Measurements from ENCODE around the gene PTPRK.

Gene PTPRK

GRCh38 chr6:128516514-128516898 is 3.9 kb downstream of the PTPRK start:
- Histone ChIP-seq H3K4me3 (replicated peaks; ENCODE audit: low read depth, low read length) (no peak overlapping the region), H3K27me3 (replicated peaks; ENCODE audit: control insufficient read depth, insufficient read depth, low read length) (peaks cover 7% of the 10 kb centered on the region), H3K36me3 (ENCODE audit: control insufficient read depth, insufficient read depth, low read length) (no peaks in the 10 kb centered on the region)
- TF ChIP-seq, protein P1, sequence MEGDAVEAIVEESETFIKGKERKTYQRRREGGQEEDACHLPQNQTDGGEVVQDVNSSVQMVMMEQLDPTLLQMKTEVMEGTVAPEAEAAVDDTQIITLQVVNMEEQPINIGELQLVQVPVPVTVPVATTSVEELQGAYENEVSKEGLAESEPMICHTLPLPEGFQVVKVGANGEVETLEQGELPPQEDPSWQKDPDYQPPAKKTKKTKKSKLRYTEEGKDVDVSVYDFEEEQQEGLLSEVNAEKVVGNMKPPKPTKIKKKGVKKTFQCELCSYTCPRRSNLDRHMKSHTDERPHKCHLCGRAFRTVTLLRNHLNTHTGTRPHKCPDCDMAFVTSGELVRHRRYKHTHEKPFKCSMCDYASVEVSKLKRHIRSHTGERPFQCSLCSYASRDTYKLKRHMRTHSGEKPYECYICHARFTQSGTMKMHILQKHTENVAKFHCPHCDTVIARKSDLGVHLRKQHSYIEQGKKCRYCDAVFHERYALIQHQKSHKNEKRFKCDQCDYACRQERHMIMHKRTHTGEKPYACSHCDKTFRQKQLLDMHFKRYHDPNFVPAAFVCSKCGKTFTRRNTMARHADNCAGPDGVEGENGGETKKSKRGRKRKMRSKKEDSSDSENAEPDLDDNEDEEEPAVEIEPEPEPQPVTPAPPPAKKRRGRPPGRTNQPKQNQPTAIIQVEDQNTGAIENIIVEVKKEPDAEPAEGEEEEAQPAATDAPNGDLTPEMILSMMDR (IDR thresholded peaks at IDR 0.05; ENCODE audit: insufficient read depth, low read length, poor library complexity, severe bottlenecking): no peak
- DNase-seq (ENCODE audit: extremely low read depth, insufficient read length): no peak

DNA sequence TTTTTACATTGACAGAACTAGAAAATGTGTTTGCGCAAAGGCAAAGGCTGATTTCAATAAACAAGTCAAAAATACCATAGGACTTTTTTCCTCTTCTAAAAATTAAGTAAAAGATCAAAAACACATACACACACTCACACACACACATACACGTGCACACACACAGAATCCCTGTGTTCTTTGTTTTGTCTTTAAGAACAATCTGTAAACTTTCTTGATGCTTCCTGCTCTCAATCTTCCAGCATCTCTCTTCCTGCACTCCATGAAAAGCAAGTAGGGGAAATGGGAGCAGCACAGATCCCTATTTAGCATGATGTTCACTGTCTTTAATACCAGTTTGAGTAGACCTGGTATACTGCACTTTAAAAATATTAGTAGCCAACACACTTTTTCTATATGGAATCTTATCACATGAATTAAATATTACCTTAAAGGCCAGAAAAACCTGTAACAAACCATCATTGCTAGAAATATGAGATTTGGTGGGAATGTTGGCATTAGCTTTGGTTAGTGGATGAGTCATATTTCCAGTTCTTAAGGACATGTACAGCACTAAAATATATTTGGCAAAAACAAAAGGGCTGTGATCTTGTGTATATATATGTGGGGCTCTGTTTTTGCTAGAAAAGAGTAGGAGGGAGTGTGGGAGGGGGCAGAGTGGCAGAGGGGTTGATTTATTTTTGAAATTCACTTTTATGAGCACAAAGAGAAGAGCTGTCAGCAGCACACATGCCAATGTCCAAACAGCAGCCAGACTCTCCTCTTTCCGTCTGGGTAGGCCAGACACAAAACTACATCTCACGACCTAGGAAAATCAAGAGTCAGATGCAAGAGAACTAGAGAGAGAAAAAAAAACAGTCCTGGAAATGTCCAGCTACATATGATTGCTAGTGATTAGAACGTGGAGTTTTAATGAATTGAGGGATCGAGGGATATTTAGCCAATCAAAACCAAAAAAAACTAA is 4.6 kb downstream of the PTPRK start:
- DNase-seq (ENCODE audit: extremely low read depth, insufficient read length): no peak
- H3K27me3 ChIP-seq (replicated peaks; ENCODE audit: control insufficient read depth, insufficient read depth, low read length): peaks cover 7% of the 10 kb centered on the region
- H3K4me3 ChIP-seq (replicated peaks; ENCODE audit: low read depth, low read length): no peak overlapping the region
- no peaks in the 10 kb centered on the region for H3K36me3 ChIP-seq (ENCODE audit: control insufficient read depth, insufficient read depth, low read length)
- TF ChIP-seq, protein P1 (IDR thresholded peaks at IDR 0.05; ENCODE audit: insufficient read depth, low read length, poor library complexity, severe bottlenecking): no peak

GRCh38 chr6:128513878-128514277 is 6.5 kb downstream of the PTPRK start:
- no peak for DNase-seq (ENCODE audit: extremely low read depth, insufficient read length)
- Histone ChIP-seq H3K27me3 (replicated peaks; ENCODE audit: control insufficient read depth, insufficient read depth, low read length) (peaks cover 2% of the 10 kb centered on the region; the same call in 1 of the 2 replicates), H3K36me3 (ENCODE audit: control insufficient read depth, insufficient read depth, low read length) (no peaks in the 10 kb centered on the region), H3K4me3 (replicated peaks; ENCODE audit: low read depth, low read length) (no peak overlapping the region)
- TF ChIP-seq, protein P1 (IDR thresholded peaks at IDR 0.05; ENCODE audit: insufficient read depth, low read length, poor library complexity, severe bottlenecking): no peak

DNA sequence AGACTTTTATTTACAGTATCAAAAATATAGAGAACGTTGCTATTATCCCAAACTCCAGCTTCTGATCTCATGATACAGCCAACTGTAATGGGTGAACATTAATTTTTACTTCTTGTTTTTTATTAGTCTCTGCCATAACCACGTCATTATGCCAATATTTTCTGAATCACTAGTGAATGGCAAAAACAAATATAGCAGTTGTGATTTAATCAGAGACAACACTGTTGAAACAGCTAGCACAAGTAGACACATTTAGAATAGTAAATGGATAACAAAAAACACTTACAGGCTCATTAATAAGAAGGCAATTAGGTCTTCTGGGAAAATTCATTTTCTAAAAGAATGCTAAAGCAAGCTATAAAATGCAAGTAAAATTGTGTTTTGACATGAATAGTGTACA is 8.1 kb downstream of the PTPRK start:
- H3K36me3 ChIP-seq (ENCODE audit: control insufficient read depth, insufficient read depth, low read length): no peaks in the 10 kb centered on the region

GRCh38 chr6:128511506-128511905 is 8.9 kb downstream of the PTPRK start:
- H3K4me3 ChIP-seq (replicated peaks; ENCODE audit: low read depth, low read length): no peak overlapping the region
- no peaks in the 10 kb centered on the region; the same call in 1 of the 2 replicates for H3K27me3 ChIP-seq (replicated peaks; ENCODE audit: control insufficient read depth, insufficient read depth, low read length)
- DNase-seq (ENCODE audit: extremely low read depth, insufficient read length): no peak
- TF ChIP-seq, protein P1 (IDR thresholded peaks at IDR 0.05; ENCODE audit: insufficient read depth, low read length, poor library complexity, severe bottlenecking): no peak
- H3K36me3 ChIP-seq (ENCODE audit: control insufficient read depth, insufficient read depth, low read length): no peaks in the 10 kb centered on the region

More for the DNA sequence above, 8.1 kb downstream of the PTPRK start:
- H3K27me3 ChIP-seq (replicated peaks; ENCODE audit: control insufficient read depth, insufficient read depth, low read length): no peaks in the 10 kb centered on the region; the same call in 1 of the 2 replicates
- TF ChIP-seq, protein P1 (IDR thresholded peaks at IDR 0.05; ENCODE audit: insufficient read depth, low read length, poor library complexity, severe bottlenecking): no peak
- H3K4me3 ChIP-seq (replicated peaks; ENCODE audit: low read depth, low read length): no peak overlapping the region
- DNase-seq (ENCODE audit: extremely low read depth, insufficient read length): no peak
